OCI-M2 (cell line): ENCODE measurements around the gene TARBP2.

Experiments
- DNase-seq: peaks from one replicate; lab custom pipeline; 2025; ENCODE audit not compliant: unreplicated experiment; lab: John Stamatoyannopoulos, UW

The TARBP2 gene

DNA sequence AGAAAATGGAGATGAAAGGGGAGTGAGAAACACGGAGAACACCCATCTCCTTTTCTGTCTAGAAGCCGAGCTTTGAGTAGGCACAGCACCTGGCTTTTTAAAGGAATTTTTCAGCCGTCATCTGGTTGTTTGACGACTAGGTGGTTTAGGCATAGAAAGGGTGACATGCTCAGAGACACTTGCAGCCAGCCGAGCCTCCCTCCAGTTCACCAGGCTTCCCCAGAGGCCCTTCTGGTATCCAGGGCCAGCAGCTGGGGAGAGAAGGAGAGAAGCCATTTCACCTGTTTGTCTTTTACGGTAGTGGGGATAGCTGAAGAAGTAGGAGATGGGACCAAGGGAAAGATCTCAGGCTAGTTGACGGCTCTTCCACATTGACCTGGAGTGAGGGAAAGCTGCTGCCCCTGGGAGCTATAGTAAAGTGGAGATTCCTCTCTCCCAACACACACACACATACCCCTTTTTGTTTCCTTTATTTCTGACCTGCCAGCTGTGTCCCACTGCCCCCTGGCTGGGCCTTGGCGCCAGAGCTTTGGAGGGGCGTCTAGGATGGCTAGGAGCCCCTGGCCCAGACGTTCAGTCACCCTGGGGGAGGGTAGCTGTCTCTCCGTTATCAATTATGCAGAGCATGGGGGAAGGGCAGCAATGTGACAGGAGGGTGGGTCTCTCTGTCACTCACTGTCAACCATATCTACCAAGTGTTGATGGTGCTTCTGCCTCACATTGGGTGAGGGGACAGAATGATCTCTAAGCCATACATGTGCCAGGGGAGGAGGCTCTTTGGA, 7.3 kb upstream of the TARBP2 start:
- peak; percentile 29 for DNase-seq

GRCh38 chr12:53495903-53496751, 5.0 kb upstream of the TARBP2 start:
- DNase-seq: no peak

- DNase-seq: no peak
Observed at GRCh38 chr12:53496752-53497032, 4.4 kb upstream of the TARBP2 start.

DNA sequence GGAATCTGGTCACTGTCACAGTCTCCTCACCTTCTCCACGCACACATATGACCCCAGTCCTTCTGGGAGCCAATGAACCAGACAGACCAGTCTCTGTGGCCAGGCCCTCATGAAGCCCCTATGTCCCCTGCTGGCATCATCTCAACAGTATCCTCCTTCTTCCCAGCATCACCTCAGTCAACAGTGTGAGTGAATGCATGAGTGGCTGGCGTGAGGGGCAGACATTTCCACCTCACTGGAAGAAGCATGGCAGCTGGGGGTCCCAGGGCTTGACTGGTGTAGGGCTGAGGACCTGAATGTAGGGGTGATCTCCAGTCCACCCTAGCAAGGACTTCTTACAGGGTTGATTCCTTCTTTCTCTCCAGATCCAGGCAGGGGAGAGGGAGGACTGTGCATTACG, 3.6 kb upstream of the TARBP2 start:
- no peak for DNase-seq

GRCh38 chr12:53498235-53498630, 2.9 kb upstream of the TARBP2 start:
- no peak for DNase-seq

DNA sequence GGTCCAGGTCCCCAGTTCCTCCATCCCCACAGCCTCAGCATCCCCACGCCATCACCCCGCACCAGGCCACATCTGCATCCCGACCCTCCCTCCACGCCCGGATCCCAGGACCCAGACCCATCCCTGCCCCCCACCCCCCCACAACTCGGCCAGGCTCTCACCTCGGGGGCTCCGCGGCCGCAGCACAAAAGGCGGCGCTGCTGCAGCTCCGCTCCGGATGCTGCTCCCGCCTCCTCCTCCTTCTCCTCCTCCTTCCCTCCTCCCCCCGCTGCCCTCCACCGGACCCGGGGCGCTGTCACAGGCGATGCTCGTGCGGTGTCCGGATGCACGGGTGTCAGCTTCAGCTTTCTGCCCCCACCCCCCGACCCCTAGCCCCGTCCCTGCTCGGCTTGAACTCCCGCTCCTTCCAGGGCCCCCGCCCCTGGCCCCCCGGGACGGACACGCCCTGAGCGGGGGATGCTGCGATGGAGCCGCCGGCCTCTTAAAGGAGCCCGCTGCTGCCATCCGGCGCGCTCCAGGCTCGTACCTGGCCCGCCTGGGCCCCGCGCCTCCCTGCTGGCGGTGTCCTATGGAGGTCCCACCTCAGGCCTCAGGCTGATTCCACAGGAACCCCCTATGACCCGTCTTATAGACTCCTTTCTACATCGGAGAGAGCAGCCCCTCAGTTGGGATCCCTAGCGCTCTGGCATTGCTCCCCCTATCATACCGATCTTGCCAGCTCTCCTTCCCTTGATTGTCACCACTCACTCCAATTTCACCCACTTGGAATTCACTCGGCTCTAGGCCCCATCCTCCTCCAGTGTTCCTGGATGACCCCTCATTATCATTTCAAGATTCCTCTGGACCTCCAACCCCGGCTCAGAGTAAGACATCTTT, 1.6 kb upstream of the TARBP2 start, which contains the start of gene MAP3K12:
TSS of gene MAP3K12 (minus strand) at position 193 of the 876 bp plus-strand sequence. CDS start 12,067 bp downstream, outside the sequence.
- DNase-seq: no peak

GRCh38 chr12:53500142-53500775, 824 bp upstream of the TARBP2 start:
- no peak for DNase-seq

DNA sequence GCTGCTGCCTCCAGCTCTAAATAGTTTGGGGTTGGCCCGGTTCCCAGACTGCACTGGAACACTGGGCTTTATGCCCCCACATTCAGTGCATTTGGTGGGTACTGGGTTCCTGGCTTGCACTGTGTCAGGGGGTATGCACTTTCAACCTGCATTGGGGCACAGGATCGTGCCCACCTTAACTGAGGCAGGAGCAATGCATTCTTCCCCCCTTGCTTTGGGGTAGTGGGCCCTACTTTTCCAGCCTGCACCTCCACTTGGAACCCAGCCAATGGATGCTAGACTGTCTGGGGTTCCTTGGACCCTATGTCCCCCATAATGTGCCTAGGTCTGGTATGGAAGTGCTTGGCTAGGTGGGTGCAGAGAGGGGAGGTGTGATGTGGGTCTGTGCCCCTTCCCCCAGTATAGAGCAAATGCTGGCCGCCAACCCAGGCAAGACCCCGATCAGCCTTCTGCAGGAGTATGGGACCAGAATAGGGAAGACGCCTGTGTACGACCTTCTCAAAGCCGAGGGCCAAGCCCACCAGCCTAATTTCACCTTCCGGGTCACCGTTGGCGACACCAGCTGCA, 615 bp downstream of the TARBP2 start:
- no peak for DNase-seq

DNA sequence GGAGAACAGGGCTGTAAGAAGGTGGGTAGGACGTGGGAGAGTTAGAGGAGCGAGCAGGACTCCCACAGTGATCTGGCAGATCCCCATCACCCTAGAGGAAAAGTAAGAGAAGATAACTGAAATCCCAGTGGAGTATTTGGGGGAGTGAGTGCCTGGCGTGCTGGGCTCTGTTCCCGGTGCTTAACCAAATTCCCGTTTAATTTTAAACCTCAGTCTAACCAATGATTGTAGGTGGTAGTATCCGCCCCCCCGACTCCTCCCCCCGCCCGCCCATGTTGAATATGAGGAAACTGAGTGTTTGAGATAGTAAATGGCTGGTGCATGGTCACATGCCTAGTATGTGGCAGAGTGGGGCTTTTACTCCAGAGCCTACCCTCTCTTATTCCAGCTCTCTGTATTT, 1.2 kb downstream of the TARBP2 start:
- no peak for DNase-seq

DNA sequence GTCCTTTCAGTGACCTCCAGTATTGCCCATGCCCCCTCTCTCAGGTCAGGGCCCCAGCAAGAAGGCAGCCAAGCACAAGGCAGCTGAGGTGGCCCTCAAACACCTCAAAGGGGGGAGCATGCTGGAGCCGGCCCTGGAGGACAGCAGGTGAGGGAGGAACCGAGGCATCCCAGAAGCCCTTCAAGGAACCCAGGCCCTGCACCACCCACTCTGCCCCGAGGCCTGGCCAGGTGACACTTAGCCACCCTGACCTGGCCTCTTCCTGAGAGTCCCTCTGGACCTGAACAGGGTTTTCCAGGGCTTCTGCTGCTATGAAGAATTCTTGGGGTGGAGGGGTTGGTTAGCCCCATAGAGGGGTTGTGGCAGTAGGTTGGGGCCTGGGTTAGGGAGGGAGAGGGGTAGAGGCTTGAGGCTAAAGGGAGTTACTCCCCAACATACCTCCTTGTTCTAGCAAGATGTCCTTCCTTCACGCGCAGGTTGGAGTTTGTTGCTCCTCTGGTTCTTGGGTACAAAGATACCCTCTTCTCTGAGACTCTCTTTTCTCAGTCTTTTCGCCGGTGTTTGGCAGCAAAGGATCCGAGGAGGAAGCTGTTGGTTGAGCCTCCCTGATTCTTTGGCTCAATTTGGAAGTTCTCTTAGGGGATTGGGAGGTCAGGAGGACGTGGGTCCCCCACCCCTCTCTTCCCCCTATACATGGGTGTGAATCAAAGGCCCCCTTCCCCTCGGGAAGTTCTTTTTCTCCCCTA, 2.1 kb downstream of the TARBP2 start:
- no peak for DNase-seq

DNA sequence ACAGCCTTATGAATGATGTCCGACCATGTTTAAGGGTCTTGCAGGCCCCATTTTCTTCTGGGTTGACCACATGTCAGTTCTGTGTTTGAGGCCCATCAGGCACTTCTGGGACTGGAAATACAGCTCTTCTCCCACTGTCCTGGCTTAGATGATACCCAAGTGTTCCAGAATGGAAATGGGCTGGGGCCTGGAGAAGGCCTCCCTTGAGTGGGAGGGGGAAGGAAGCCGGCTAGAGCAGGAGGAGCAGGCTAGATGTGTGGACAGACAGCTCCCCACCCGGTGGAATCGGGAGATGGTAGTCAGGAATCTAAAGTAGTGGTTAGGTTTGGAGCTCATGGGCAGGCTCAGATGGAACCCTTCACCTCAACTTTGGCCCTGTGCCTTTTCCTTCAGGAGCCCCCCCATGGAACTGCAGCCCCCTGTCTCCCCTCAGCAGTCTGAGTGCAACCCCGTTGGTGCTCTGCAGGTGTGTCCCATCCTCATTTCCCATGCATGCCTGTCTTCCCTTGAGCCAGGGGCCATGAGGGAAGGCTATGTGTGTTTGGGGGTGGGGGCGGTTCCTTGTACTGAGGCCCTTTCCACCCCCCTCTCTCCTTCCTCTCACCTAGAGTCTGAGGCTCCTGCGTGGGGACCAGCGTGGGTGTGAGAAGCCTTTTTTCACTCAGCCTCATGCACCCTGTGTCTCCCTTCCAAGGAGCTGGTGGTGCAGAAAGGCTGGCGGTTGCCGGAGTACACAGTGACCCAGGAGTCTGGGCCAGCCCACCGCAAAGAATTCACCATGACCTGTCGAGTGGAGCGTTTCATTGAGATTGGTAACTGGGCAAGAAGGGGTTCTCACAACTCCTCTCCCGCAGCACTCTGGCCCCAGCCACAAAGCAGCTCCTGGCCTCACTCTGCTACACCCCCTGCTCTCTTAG, 3.2 kb downstream of the TARBP2 start:
- DNase-seq: no peak

- DNase-seq: no peak
Observed at GRCh38 chr12:53505086-53505485, 4.0 kb downstream of the TARBP2 start.

- no peak for DNase-seq
Observed at GRCh38 chr12:53505555-53506449, 4.7 kb downstream of the TARBP2 start.

DNA sequence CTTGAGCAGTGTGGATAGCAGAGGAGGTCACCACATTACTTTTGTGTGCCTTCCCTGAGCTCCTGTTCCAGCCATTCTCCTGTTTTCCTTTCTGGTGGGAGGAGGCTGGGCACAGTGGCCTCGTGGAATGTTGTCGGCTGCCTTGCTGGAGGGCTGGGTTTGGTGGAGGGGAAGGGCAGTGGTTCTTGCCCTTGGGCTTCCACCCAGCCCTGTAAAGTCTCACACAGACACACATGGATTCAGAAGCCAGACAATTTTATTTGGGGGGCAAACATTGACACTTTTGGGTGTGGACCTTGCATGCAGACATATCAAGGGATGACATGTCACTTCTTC, 5.3 kb downstream of the TARBP2 start:
- no peak for DNase-seq

DNA sequence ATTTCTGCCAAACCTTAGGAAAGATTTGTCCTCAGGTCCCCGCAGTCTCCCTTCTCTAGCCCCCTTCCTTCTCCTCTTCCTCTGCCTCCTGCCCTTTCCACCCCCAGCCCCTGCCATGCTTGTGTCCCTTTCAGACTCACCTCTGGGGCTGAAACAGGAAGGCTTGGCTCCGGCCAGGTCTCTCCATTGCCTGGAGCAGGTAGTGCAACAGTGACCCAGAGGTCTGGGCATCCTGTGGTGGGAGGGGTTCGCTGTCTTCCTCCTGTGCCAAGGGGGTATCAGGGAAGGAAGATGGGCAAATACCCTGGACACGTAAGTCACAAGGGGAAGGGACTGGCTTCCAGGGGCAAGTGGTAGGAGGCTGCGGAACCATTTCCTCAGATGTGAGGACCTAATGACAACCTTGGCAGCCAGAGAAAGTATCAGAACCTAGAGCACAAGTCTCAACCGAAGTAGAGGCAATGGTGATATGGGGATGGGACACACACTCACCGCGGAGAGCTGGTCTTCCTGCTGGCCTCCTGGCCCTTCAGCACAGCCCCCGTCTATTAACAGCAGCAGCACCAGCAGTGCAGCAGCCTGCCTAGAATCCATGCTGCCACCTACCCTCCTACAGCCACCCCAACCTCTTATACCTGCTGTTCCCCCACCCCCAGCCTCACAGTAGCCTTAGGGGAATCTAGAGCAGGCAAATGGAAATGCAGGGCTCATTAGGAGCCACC, 6.0 kb downstream of the TARBP2 start, which contains the start of gene NPFF:
TSS of gene NPFF (minus strand) at position 604 of the 722 bp plus-strand sequence. CDS start at position 594, 10 bp downstream.
- DNase-seq: no peak

DNA sequence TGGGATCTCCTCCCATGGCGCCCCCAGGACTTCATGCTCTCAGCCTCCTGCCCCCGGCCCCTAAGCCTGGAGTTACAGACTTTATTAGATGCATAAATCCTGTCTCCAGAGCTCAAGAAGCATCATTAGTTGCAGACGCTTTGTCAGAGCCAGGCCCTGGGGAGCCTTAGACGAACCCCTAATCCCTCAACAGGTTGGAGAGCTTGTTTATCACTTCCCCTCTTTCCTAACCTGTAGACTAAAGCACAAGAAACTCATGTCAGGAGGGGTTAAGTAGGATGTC, 6.5 kb downstream of the TARBP2 start:
- no peak for DNase-seq

- peak; percentile 48 for DNase-seq
Observed at GRCh38 chr12:53508534-53509170, 7.6 kb downstream of the TARBP2 start.
